ENCODE data around the gene LMO7.

LMO7 gene

GRCh38 chr13:75818179-75818967 lies 182.2 kb downstream of the LMO7 start:
- Histone ChIP-seq H4K8ac (ENCODE audit: low read depth, low read length) (no peak overlapping the region), H3K23ac (ENCODE audit: low read depth, low read length, poor library complexity) (no peak overlapping the region), H3K9me3 (replicated peaks in 1 of 2; ENCODE audit: control insufficient read depth in 2 of 2, insufficient read depth in 1 of 2, low read depth in 1 of 2, low read length in 2 of 2) (no peaks in the 10 kb centered on the region), H3K4ac (ENCODE audit: low read length) (no peak overlapping the region), H2BK5ac (ENCODE audit: low read length) (no peak overlapping the region), H2BK12ac (ENCODE audit: low read length) (no peak overlapping the region), H3K14ac (ENCODE audit: low read length) (no peak overlapping the region), H2BK15ac (ENCODE audit: low read length) (no peak overlapping the region), H3K27me3 (ENCODE audit: control insufficient read depth in 3 of 3, insufficient read depth in 3 of 3, low read depth in 1 of 3, low read length in 3 of 3) (no peaks in the 10 kb centered on the region), H3K4me2 (ENCODE audit: insufficient read depth, low read length, poor library complexity, severe bottlenecking) (no peak overlapping the region), H2AK5ac (ENCODE audit: low read depth, low read length) (no peak overlapping the region), H3K79me1 (ENCODE audit: low read depth, low read length) (no peaks in the 10 kb centered on the region), H3K4me1 (ENCODE audit: control insufficient read depth in 2 of 2, insufficient read depth in 1 of 2, low read depth in 1 of 2, low read length in 2 of 2) (no peaks in the 10 kb centered on the region), H2AFZ (ENCODE audit: low read length) (no peak overlapping the region), H3K27ac (replicated peaks; ENCODE audit: low read length) (no peak overlapping the region), H3K4me3 (ENCODE audit: low read length in 2 of 2) (no peak overlapping the region), H3K36me3 (replicated peaks in 1 of 2; ENCODE audit: control insufficient read depth in 2 of 2, insufficient read depth in 2 of 2, low read length in 2 of 2) (no peaks in the 10 kb centered on the region), H3K9ac (ENCODE audit: low read depth, low read length, poor library complexity) (no peak overlapping the region), H2BK120ac (ENCODE audit: low read depth, low read length) (no peak overlapping the region), H3K18ac (ENCODE audit: low read length) (no peak overlapping the region), H4K91ac (ENCODE audit: low read depth, low read length, poor library complexity) (no peak overlapping the region)
- no peak for DNase-seq (ENCODE audit: low spot score)
- whole genome bisulfite sequencing, 2 donors (ENCODE audit: extremely low coverage in 2 of 2, insufficient read length in 2 of 2, insufficient replicate concordance in 1 of 2): no CpG with 5 or more reads among the region's 9 CpGs

- H2AK5ac ChIP-seq (ENCODE audit: low read depth, low read length): no peak overlapping the region
- no peak overlapping the region for H3K4ac ChIP-seq (ENCODE audit: low read length)
- H3K79me1 ChIP-seq (ENCODE audit: low read depth, low read length): no peaks in the 10 kb centered on the region
- H3K9ac ChIP-seq (ENCODE audit: low read depth, low read length, poor library complexity): no peak overlapping the region
- no peaks in the 10 kb centered on the region for H3K36me3 ChIP-seq (replicated peaks in 1 of 2; ENCODE audit: control insufficient read depth in 2 of 2, insufficient read depth in 2 of 2, low read length in 2 of 2)
- H3K23ac ChIP-seq (ENCODE audit: low read depth, low read length, poor library complexity): no peak overlapping the region
- no peak overlapping the region for H2BK120ac ChIP-seq (ENCODE audit: low read depth, low read length)
- H2BK12ac ChIP-seq (ENCODE audit: low read length): no peak overlapping the region
- H4K91ac ChIP-seq (ENCODE audit: low read depth, low read length, poor library complexity): no peak overlapping the region
- no peaks in the 10 kb centered on the region for H3K9me3 ChIP-seq (replicated peaks in 1 of 2; ENCODE audit: control insufficient read depth in 2 of 2, insufficient read depth in 1 of 2, low read depth in 1 of 2, low read length in 2 of 2)
- no peak overlapping the region for H3K27ac ChIP-seq (replicated peaks; ENCODE audit: low read length)
- no peaks in the 10 kb centered on the region for H3K27me3 ChIP-seq (ENCODE audit: control insufficient read depth in 3 of 3, insufficient read depth in 3 of 3, low read depth in 1 of 3, low read length in 3 of 3)
- H2BK5ac ChIP-seq (ENCODE audit: low read length): no peak overlapping the region
- no peak overlapping the region for H3K4me3 ChIP-seq (ENCODE audit: low read length in 2 of 2)
- no peak overlapping the region for H2BK15ac ChIP-seq (ENCODE audit: low read length)
- H3K18ac ChIP-seq (ENCODE audit: low read length): no peak overlapping the region
- DNase-seq (ENCODE audit: low spot score): no peak
- H4K8ac ChIP-seq (ENCODE audit: low read depth, low read length): no peak overlapping the region
- no peak overlapping the region for H3K4me2 ChIP-seq (ENCODE audit: insufficient read depth, low read length, poor library complexity, severe bottlenecking)
- WGBS, 2 donors (ENCODE audit: extremely low coverage in 2 of 2, insufficient read length in 2 of 2, insufficient replicate concordance in 1 of 2): no CpG with 5 or more reads among the region's 5 CpGs
- H3K4me1 ChIP-seq (ENCODE audit: control insufficient read depth in 2 of 2, insufficient read depth in 1 of 2, low read depth in 1 of 2, low read length in 2 of 2): no peaks in the 10 kb centered on the region
- H3K14ac ChIP-seq (ENCODE audit: low read length): no peak overlapping the region
- H2AFZ ChIP-seq (ENCODE audit: low read length): no peak overlapping the region
Measured at GRCh38 chr13:75818968-75819225, 182.8 kb downstream of the LMO7 start.

GRCh38 chr13:75825161-75825560 lies 189.0 kb downstream of the LMO7 start:
- Histone ChIP-seq H3K18ac (ENCODE audit: low read length) (no peak overlapping the region), H3K27ac (replicated peaks; ENCODE audit: low read length) (no peak overlapping the region), H4K91ac (ENCODE audit: low read depth, low read length, poor library complexity) (no peak overlapping the region), H3K4me1 (ENCODE audit: control insufficient read depth in 2 of 2, insufficient read depth in 1 of 2, low read depth in 1 of 2, low read length in 2 of 2) (peaks cover 0 to 4% of the 10 kb centered on the region in 2 donors), H3K14ac (ENCODE audit: low read length) (no peak overlapping the region), H3K4ac (ENCODE audit: low read length) (no peak overlapping the region), H3K9ac (ENCODE audit: low read depth, low read length, poor library complexity) (no peak overlapping the region), H3K4me2 (ENCODE audit: insufficient read depth, low read length, poor library complexity, severe bottlenecking) (no peak overlapping the region), H3K27me3 (ENCODE audit: control insufficient read depth in 3 of 3, insufficient read depth in 3 of 3, low read depth in 1 of 3, low read length in 3 of 3) (no peaks in the 10 kb centered on the region), H2BK12ac (ENCODE audit: low read length) (no peak overlapping the region), H4K8ac (ENCODE audit: low read depth, low read length) (no peak overlapping the region), H3K4me3 (ENCODE audit: low read length in 2 of 2) (no peak overlapping the region), H2BK120ac (ENCODE audit: low read depth, low read length) (no peak overlapping the region), H2AK5ac (ENCODE audit: low read depth, low read length) (no peak overlapping the region), H2BK15ac (ENCODE audit: low read length) (no peak overlapping the region), H3K36me3 (replicated peaks in 1 of 2; ENCODE audit: control insufficient read depth in 2 of 2, insufficient read depth in 2 of 2, low read length in 2 of 2) (no peaks in the 10 kb centered on the region), H2BK5ac (ENCODE audit: low read length) (no peak overlapping the region), H2AFZ (ENCODE audit: low read length) (no peak overlapping the region), H3K79me1 (ENCODE audit: low read depth, low read length) (no peaks in the 10 kb centered on the region), H3K9me3 (replicated peaks in 1 of 2; ENCODE audit: control insufficient read depth in 2 of 2, insufficient read depth in 1 of 2, low read depth in 1 of 2, low read length in 2 of 2) (no peaks in the 10 kb centered on the region), H3K23ac (ENCODE audit: low read depth, low read length, poor library complexity) (no peak overlapping the region)
- DNase-seq (ENCODE audit: low spot score): no peak
- no CpG with 5 or more reads among the region's 4 CpGs for WGBS, 2 donors (ENCODE audit: extremely low coverage in 2 of 2, insufficient read length in 2 of 2, insufficient replicate concordance in 1 of 2)

- Histone ChIP-seq H3K4ac (ENCODE audit: low read length) (no peak overlapping the region), H3K14ac (ENCODE audit: low read length) (no peak overlapping the region), H3K4me1 (ENCODE audit: control insufficient read depth in 2 of 2, insufficient read depth in 1 of 2, low read depth in 1 of 2, low read length in 2 of 2) (peaks cover 0 to 4% of the 10 kb centered on the region in 2 donors), H2BK12ac (ENCODE audit: low read length) (no peak overlapping the region), H3K79me1 (ENCODE audit: low read depth, low read length) (no peaks in the 10 kb centered on the region), H3K27me3 (ENCODE audit: control insufficient read depth in 3 of 3, insufficient read depth in 3 of 3, low read depth in 1 of 3, low read length in 3 of 3) (no peaks in the 10 kb centered on the region), H2BK5ac (ENCODE audit: low read length) (no peak overlapping the region), H3K27ac (replicated peaks; ENCODE audit: low read length) (no peak overlapping the region), H2BK120ac (ENCODE audit: low read depth, low read length) (no peak overlapping the region), H4K8ac (ENCODE audit: low read depth, low read length) (no peak overlapping the region), H4K91ac (ENCODE audit: low read depth, low read length, poor library complexity) (no peak overlapping the region), H3K9me3 (replicated peaks in 1 of 2; ENCODE audit: control insufficient read depth in 2 of 2, insufficient read depth in 1 of 2, low read depth in 1 of 2, low read length in 2 of 2) (no peaks in the 10 kb centered on the region), H3K4me2 (ENCODE audit: insufficient read depth, low read length, poor library complexity, severe bottlenecking) (no peak overlapping the region), H3K9ac (ENCODE audit: low read depth, low read length, poor library complexity) (no peak overlapping the region), H2AFZ (ENCODE audit: low read length) (no peak overlapping the region), H3K4me3 (ENCODE audit: low read length in 2 of 2) (no peak overlapping the region), H2BK15ac (ENCODE audit: low read length) (no peak overlapping the region), H3K23ac (ENCODE audit: low read depth, low read length, poor library complexity) (no peak overlapping the region), H2AK5ac (ENCODE audit: low read depth, low read length) (no peak overlapping the region), H3K18ac (ENCODE audit: low read length) (no peak overlapping the region), H3K36me3 (replicated peaks in 1 of 2; ENCODE audit: control insufficient read depth in 2 of 2, insufficient read depth in 2 of 2, low read length in 2 of 2) (no peaks in the 10 kb centered on the region)
- WGBS, 2 donors (ENCODE audit: extremely low coverage in 2 of 2, insufficient read length in 2 of 2, insufficient replicate concordance in 1 of 2): no CpG with 5 or more reads among the region's 2 CpGs
- DNase-seq (ENCODE audit: low spot score): no peak
Measured at GRCh38 chr13:75825594-75825993, 189.5 kb downstream of the LMO7 start.
